ENCODE measurements around the gene LGALS9B. TPM values are rescaled to one million over a fixed set of nuclear protein-coding genes. Genes with fewer than 3 reads are reported as not detected.
"Not testable (repeated sequence)": the region's sequence is repeated elsewhere in the genome, so short reads cannot be mapped to it uniquely, and the experiment has no call there.

Gene LGALS9B
- total RNA-seq = 1 to 10 TPM in 1 of 2 experiments, under 1 TPM in 1; 0.79 to 2.0 TPM

- DNase-seq, H3K36me3 Mint-ChIP-seq, H3K27me3 Mint-ChIP-seq, H3K9me3 Mint-ChIP-seq, POLR2A ChIA-PET, H3K4me1 Mint-ChIP-seq: not testable (repeated sequence)
- ATAC-seq (ENCODE audit: low read depth) = peak; percentile 87
- peak within 1 kb of the TSS; percentile 70 for H3K4me3 Mint-ChIP-seq
- peak within 1 kb of the TSS; percentile 70 for H3K27ac Mint-ChIP-seq
These were observed at the start of gene LGALS9B for GRCh38 chr17:20467447-20467846. Gene LGALS9B (minus strand): TSS chr17:20467539. CDS start chr17:20467470, 69 bp downstream.

DNA sequence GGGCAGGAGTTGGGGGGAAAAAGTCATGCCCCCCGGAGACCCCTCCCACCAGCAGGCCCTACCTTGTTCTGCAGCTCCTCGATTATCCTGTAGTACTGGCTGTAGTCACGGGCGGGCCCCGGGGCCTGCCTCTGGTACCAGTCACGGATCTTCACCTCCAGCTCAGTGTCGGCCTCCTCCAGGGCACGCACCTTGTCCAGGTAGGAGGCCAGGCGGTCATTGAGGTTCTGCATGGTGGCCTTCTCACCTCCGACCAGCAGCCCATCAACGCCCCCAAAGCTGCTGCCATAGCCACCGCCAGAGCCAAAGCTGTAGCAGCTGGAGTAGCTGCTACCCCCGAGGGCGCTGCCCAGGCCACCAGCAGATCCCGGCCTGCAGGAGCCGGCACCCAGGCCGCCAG lies 49.6 kb upstream of the LGALS9B start:
- H3K27ac Mint-ChIP-seq; POLR2A ChIA-PET; ATAC-seq (ENCODE audit: low read depth); H3K4me1 Mint-ChIP-seq; H3K36me3 Mint-ChIP-seq; H3K4me3 Mint-ChIP-seq; H3K9me3 Mint-ChIP-seq; DNase-seq; H3K27me3 Mint-ChIP-seq: not testable (repeated sequence)

DNA sequence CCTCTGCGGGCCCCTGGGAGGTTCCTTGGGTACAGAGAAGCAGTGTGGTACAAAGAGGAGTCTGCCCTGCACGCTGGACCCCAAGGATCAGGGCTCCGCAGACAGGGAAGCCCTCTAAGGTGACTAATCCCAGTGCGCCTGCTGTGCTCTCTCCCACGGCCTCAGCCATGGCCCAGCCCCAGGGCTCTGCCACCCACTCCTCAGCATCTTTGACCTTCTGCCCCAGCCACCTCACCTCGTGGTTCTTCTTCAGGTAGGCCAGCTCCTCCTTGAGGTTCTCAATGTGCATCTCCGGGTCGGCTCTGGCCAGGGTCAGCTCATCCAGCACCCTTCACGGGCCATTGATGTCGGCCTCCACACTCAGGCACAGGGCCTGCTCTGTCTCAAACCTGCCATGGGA lies 47.8 kb upstream of the LGALS9B start:
- ATAC-seq (ENCODE audit: low read depth); H3K4me1 Mint-ChIP-seq; H3K9me3 Mint-ChIP-seq; H3K27ac Mint-ChIP-seq; DNase-seq; POLR2A ChIA-PET; H3K4me3 Mint-ChIP-seq; H3K36me3 Mint-ChIP-seq; H3K27me3 Mint-ChIP-seq: not testable (repeated sequence)

GRCh38 chr17:20513539-20513938 lies 46.2 kb upstream of the LGALS9B start:
- H3K27me3 Mint-ChIP-seq; ATAC-seq (ENCODE audit: low read depth); H3K36me3 Mint-ChIP-seq; POLR2A ChIA-PET; DNase-seq; H3K4me3 Mint-ChIP-seq; H3K9me3 Mint-ChIP-seq; H3K27ac Mint-ChIP-seq; H3K4me1 Mint-ChIP-seq: not testable (repeated sequence)

GRCh38 chr17:20512378-20512777 lies 45.0 kb upstream of the LGALS9B start:
- DNase-seq; H3K36me3 Mint-ChIP-seq; H3K27me3 Mint-ChIP-seq; H3K4me3 Mint-ChIP-seq; H3K9me3 Mint-ChIP-seq; H3K4me1 Mint-ChIP-seq; POLR2A ChIA-PET; ATAC-seq (ENCODE audit: low read depth); H3K27ac Mint-ChIP-seq: not testable (repeated sequence)

DNA sequence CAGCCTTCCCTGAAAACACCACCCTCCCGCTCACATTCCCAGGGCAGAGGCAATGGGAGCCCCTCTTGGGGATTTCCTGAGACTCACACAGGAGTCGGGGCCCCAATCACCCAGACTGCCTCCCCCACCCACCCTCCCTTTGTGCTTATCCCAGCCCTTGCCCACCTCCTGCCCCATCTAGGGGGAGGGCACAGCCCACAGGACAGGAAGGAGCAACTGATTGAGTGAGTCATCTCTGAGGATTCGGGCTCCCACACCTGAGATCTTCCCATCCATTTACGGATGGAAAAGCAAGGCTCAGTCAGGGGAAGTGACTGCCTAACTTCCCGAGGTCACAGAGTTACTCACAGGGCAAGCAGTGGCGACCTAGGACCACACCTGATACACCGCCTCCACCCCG lies 44.4 kb upstream of the LGALS9B start:
- POLR2A ChIA-PET; H3K27ac Mint-ChIP-seq; H3K36me3 Mint-ChIP-seq; DNase-seq; H3K27me3 Mint-ChIP-seq; H3K9me3 Mint-ChIP-seq; H3K4me1 Mint-ChIP-seq; H3K4me3 Mint-ChIP-seq; ATAC-seq (ENCODE audit: low read depth): not testable (repeated sequence)

GRCh38 chr17:20505333-20505732 lies 38.0 kb upstream of the LGALS9B start:
- DNase-seq; POLR2A ChIA-PET; H3K9me3 Mint-ChIP-seq; H3K27me3 Mint-ChIP-seq; H3K4me1 Mint-ChIP-seq; H3K27ac Mint-ChIP-seq; H3K4me3 Mint-ChIP-seq; H3K36me3 Mint-ChIP-seq; ATAC-seq (ENCODE audit: low read depth): not testable (repeated sequence)

DNA sequence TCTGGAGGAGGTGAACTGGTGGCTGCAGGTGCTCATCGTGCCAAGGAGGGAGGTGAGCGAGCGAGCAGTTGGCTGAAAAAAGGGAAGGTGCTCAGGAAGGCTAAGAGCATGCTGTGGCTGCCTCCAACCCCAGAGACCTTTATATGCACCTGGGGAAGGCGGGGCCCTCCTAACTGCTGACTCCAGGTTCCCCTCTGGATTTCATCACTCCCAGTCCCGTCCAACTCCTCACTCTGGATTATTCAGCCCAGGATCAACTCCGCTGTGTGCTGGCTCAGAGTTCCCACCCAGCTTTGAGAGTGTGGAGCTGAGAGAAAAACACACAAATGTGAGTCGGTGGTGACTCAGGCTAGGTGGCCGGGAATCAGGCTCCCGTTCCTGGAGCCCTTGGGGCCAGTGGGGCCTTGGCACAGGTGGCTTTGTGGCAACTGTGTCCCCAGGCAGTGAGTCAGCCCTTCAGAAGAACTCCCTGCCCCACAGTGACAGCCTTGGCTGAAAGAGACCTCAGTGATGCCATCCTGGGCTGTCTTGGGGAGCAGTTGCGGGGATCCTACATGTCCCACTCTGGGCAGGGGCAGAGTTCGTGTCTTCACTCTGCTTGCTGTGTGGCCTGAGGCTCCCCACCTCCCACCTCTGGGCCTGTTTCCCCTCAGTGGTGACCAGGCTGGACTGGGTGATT lies 37.2 kb upstream of the LGALS9B start:
- H3K9me3 Mint-ChIP-seq; H3K27ac Mint-ChIP-seq; H3K4me1 Mint-ChIP-seq; H3K27me3 Mint-ChIP-seq; DNase-seq; POLR2A ChIA-PET; H3K4me3 Mint-ChIP-seq; ATAC-seq (ENCODE audit: low read depth); H3K36me3 Mint-ChIP-seq: not testable (repeated sequence)

GRCh38 chr17:20501896-20502295 lies 34.6 kb upstream of the LGALS9B start:
- ATAC-seq (ENCODE audit: low read depth); H3K27ac Mint-ChIP-seq; H3K36me3 Mint-ChIP-seq; H3K9me3 Mint-ChIP-seq; DNase-seq; H3K4me3 Mint-ChIP-seq; H3K27me3 Mint-ChIP-seq; POLR2A ChIA-PET; H3K4me1 Mint-ChIP-seq: not testable (repeated sequence)

GRCh38 chr17:20500346-20500745 lies 33.0 kb upstream of the LGALS9B start:
- ATAC-seq (ENCODE audit: low read depth); H3K27me3 Mint-ChIP-seq; DNase-seq; H3K9me3 Mint-ChIP-seq; H3K27ac Mint-ChIP-seq; H3K4me1 Mint-ChIP-seq; POLR2A ChIA-PET; H3K36me3 Mint-ChIP-seq; H3K4me3 Mint-ChIP-seq: not testable (repeated sequence)

DNA sequence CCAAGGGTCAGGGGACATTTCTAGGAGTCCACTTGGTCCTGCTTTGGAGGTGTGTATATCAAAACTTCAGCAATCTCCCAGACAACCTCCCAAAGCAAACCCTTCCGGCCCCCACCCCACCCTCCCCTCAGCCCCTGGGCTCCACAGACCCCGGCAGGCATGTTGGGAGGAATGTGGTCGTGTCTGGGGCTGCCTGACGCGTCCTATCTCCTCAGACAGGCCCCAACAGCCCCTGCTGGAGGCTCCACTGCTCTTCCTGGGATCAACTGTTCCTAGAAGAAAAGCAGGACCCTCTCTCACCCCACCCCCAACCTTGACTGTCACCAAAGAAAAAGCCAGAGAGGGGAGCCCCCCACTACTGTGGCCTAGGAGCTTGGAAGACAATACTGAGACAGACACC lies 28.1 kb upstream of the LGALS9B start:
- H3K4me1 Mint-ChIP-seq; ATAC-seq (ENCODE audit: low read depth); H3K4me3 Mint-ChIP-seq; H3K27ac Mint-ChIP-seq; H3K9me3 Mint-ChIP-seq; H3K36me3 Mint-ChIP-seq; DNase-seq; H3K27me3 Mint-ChIP-seq; POLR2A ChIA-PET: not testable (repeated sequence)

DNA sequence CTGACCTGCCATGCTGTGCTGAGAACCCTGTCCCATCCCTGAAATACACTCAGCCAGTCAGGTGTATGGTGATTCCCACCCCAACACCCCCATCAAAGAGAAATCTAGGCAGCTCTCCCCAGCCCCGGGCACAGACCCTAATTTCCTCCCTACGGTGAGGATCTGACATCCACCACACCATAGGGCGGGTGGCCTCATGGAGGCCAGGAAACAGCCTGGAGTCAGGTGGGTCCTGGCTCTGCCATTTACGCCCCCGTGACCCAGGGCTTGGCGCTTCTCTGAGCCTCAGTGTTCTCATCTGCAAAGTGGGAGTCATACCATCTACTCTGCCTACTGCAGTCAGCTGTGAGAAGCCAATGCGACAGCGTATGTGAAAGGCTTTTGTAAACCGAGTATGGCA lies 27.4 kb upstream of the LGALS9B start:
- POLR2A ChIA-PET; ATAC-seq (ENCODE audit: low read depth); H3K9me3 Mint-ChIP-seq; DNase-seq; H3K27me3 Mint-ChIP-seq; H3K4me3 Mint-ChIP-seq; H3K36me3 Mint-ChIP-seq; H3K4me1 Mint-ChIP-seq; H3K27ac Mint-ChIP-seq: not testable (repeated sequence)

DNA sequence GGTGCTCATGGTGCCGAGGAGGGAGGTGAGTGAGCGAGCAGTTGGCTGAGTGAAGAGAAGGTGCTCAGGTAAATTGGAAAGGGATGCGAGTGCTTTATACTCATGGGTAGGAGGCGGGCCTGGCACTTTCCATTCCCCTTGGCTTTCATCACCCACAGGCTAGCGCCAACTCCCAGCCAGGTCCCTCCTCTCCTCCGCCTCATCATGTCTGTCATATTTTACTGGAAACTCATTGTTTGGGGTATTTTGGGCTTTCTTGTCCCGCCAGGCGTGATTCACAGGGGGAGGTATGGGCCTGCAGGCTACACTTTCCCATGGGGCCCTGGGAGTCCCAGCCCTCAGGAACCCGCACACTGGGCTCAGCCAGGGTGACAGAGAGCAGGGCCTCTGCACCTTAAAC lies 26.8 kb upstream of the LGALS9B start:
- H3K9me3 Mint-ChIP-seq; ATAC-seq (ENCODE audit: low read depth); POLR2A ChIA-PET; H3K36me3 Mint-ChIP-seq; H3K27ac Mint-ChIP-seq; H3K4me3 Mint-ChIP-seq; H3K27me3 Mint-ChIP-seq; DNase-seq; H3K4me1 Mint-ChIP-seq: not testable (repeated sequence)

DNA sequence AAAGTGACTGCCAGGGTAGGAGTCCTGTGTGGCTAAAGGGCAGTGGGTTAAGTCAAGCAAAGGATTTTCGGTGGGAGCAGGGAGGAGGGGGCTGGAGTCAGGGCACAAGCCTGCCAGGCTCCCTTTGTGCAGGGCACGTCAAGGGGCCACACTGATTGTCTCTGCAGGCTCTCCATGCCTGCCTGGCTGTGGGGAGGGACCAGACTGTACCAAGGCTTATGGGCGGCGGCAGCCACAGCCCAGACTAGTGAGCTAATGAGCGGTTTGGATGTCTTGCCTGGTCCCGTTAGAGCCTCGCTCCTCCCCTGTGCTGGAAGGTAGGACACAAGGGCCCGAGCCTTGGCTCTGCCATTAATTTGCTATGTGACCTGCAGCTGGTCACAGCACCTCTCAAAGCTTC lies 25.6 kb upstream of the LGALS9B start:
- ATAC-seq (ENCODE audit: low read depth); H3K4me3 Mint-ChIP-seq; H3K9me3 Mint-ChIP-seq; H3K4me1 Mint-ChIP-seq; DNase-seq; POLR2A ChIA-PET; H3K27ac Mint-ChIP-seq; H3K27me3 Mint-ChIP-seq; H3K36me3 Mint-ChIP-seq: not testable (repeated sequence)

DNA sequence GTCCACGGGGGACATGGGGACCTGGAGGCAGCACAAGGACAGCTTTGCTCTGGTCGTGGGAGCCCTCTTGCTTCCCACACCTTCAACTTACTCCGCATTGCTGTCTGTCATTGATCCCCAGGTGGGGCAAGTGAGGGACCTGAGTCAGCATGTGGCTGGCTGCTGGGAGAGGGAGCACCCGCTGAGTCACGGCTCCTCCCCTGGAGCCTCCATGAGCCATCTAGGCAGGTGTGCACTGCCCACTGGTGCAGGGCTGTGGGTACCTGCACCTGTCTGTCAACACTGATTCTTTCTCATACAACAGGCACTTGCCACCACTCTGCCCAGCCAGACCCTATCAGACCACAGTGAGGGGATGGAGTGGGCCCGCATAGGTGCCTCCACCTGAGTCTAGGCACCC lies 24.8 kb upstream of the LGALS9B start:
- POLR2A ChIA-PET = not testable (repeated sequence)

More for the DNA sequence above, 24.8 kb upstream of the LGALS9B start:
- DNase-seq; H3K9me3 Mint-ChIP-seq; H3K36me3 Mint-ChIP-seq; H3K4me3 Mint-ChIP-seq; H3K4me1 Mint-ChIP-seq; H3K27me3 Mint-ChIP-seq; ATAC-seq (ENCODE audit: low read depth); H3K27ac Mint-ChIP-seq: not testable (repeated sequence)

Data from activated naive CD8-positive, alpha-beta T cell treated with anti-CD3 and anti-CD28 coated beads, Interleukin-2, amount 10 ng/mL, durations not matched to agents 7 days and 5 days (primary cell).